ENCODE measurements around the gene BTBD9. TPM values are rescaled to one million over a fixed set of nuclear protein-coding genes. Genes with fewer than 3 reads are reported as not detected.

BTBD9 gene
- total and polyA plus RNA-seq, 2 experiments from 2014 or later, result 10.0 to 13.7 TPM

- no peaks in the 10 kb centered on the region for H3K9me2 ChIP-seq (ENCODE audit: insufficient read depth)
- no peaks in the 10 kb centered on the region for H3K27me3 ChIP-seq (replicated peaks; ENCODE audit: insufficient read depth)
- H3K4me2 ChIP-seq (ENCODE audit: unreplicated experiment), result no peak overlapping the region
- TF ChIP-seq EZH2phosphoT487 (IDR thresholded peaks at IDR 0.05; ENCODE audit: insufficient read depth, low read depth) (no peak), EZH2 (IDR thresholded peaks at IDR 0.05; ENCODE audit: insufficient read depth, poor library complexity, severe bottlenecking) (no peak)
- H2AFZ ChIP-seq, result no peak overlapping the region
- in situ Hi-C loops (cut with MboI), result loop anchor here (25.0 kb wide), 2 partner anchors 458 to 783 kb away; no protein-coding TSS in a partner anchor
- H3F3A ChIP-seq (ENCODE audit: insufficient read depth), result no peaks in the 10 kb centered on the region
- H3K36me3 ChIP-seq (ENCODE audit: low read depth), result no peaks in the 10 kb centered on the region
- no peak overlapping the region for H3K27ac ChIP-seq
- no peaks in the 10 kb centered on the region for H3K9me3 ChIP-seq (ENCODE audit: low read depth)
- peaks cover 7% of the 10 kb centered on the region; the same call in 1 of the 2 replicates for H3K4me1 ChIP-seq (ENCODE audit: insufficient read depth)
- H3K4me3 ChIP-seq, result no peak overlapping the region
- DNase-seq, result no peak
- WGBS, 2 experiments (ENCODE audit: low coverage in 1 of 2, low lambda C conversion rate in 2 of 2, missing lambda C conversion rate in 2 of 2), result 74 to 77% methylated on average over 5 of the region's 5 CpGs
- no peak overlapping the region for H3K9ac ChIP-seq
- H3K79me2 ChIP-seq (ENCODE audit: insufficient read depth), result no peaks in the 10 kb centered on the region
- H4K20me1 ChIP-seq (ENCODE audit: insufficient read depth), result no peaks in the 10 kb centered on the region
These were observed 144.2 kb downstream of the BTBD9 start for GRCh38 chr6:38495518-38495917.

DNA sequence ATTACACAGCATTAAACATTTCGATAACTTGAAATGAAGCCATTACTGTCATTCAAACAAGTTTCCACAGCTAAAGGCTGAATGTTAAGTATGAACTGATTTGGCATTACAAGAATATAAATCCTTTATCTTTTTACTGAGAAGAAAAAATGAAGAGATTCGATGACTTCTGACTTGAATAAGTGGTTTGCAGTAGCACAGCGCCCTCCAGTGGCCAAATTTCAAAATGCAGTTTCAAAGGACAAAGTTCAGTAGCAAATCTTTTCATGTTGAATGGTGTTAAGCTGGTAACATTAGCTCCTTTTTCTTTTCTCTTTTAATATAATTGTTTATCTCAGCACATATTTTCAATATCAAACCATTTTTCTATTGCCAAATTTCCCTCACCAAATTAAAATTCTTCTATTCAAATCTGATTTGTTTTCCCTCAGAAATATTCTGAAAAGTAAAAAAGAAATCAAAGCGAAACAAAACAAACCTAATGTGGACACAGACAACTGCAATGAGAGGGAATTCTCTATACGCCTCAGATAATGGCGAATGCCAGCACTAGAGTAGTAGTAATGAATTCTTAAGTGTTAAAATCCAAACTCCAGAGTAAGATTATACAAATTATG lies 145.7 kb downstream of the BTBD9 start:
- peak; percentile 53 for DNase-seq
- H4K20me1 ChIP-seq (ENCODE audit: insufficient read depth), result no peaks in the 10 kb centered on the region
- TF ChIP-seq EZH2 (IDR thresholded peaks at IDR 0.05; ENCODE audit: insufficient read depth, poor library complexity, severe bottlenecking), result no peak
- no peak for TF ChIP-seq EZH2phosphoT487 (IDR thresholded peaks at IDR 0.05; ENCODE audit: insufficient read depth, low read depth)
- no peaks in the 10 kb centered on the region for H3K9me3 ChIP-seq (ENCODE audit: low read depth)
- no peaks in the 10 kb centered on the region for H3F3A ChIP-seq (ENCODE audit: insufficient read depth)
- H3K79me2 ChIP-seq (ENCODE audit: insufficient read depth), result no peaks in the 10 kb centered on the region
- H3K27ac ChIP-seq, result no peak overlapping the region
- no peaks in the 10 kb centered on the region for H3K9me2 ChIP-seq (ENCODE audit: insufficient read depth)
- 30 to 32% methylated on average over 6 of the region's 6 CpGs for WGBS, 2 experiments (ENCODE audit: low coverage in 1 of 2, low lambda C conversion rate in 2 of 2, missing lambda C conversion rate in 2 of 2)
- H3K4me1 ChIP-seq (ENCODE audit: insufficient read depth), result no peaks in the 10 kb centered on the region
- H3K36me3 ChIP-seq (ENCODE audit: low read depth), result no peaks in the 10 kb centered on the region
- H3K4me3 ChIP-seq, result no peak overlapping the region
- no peak overlapping the region for H2AFZ ChIP-seq
- in situ Hi-C loops (cut with MboI), result loop anchor here (25.0 kb wide), 2 partner anchors 457 to 782 kb away; no protein-coding TSS in a partner anchor
- no peaks in the 10 kb centered on the region for H3K27me3 ChIP-seq (replicated peaks; ENCODE audit: insufficient read depth)
- no peak overlapping the region for H3K9ac ChIP-seq
- peak overlapping the region; percentile 2 for H3K4me2 ChIP-seq (ENCODE audit: unreplicated experiment)

GRCh38 chr6:38492031-38492430 lies 147.7 kb downstream of the BTBD9 start:
- H3K9me2 ChIP-seq (ENCODE audit: insufficient read depth), result no peaks in the 10 kb centered on the region
- no peak overlapping the region for H2AFZ ChIP-seq
- no peaks in the 10 kb centered on the region for H3K27me3 ChIP-seq (replicated peaks; ENCODE audit: insufficient read depth)
- no peak for TF ChIP-seq EZH2phosphoT487 (IDR thresholded peaks at IDR 0.05; ENCODE audit: insufficient read depth, low read depth)
- no peak for TF ChIP-seq EZH2 (IDR thresholded peaks at IDR 0.05; ENCODE audit: insufficient read depth, poor library complexity, severe bottlenecking)
- WGBS, 2 experiments (ENCODE audit: low coverage in 1 of 2, low lambda C conversion rate in 2 of 2, missing lambda C conversion rate in 2 of 2), result 97% methylated on average over 2 of the region's 2 CpGs
- H3K4me3 ChIP-seq, result no peak overlapping the region
- H3K36me3 ChIP-seq (ENCODE audit: low read depth), result no peaks in the 10 kb centered on the region
- no peaks in the 10 kb centered on the region for H3F3A ChIP-seq (ENCODE audit: insufficient read depth)
- DNase-seq, result no peak
- H3K4me1 ChIP-seq (ENCODE audit: insufficient read depth), result no peaks in the 10 kb centered on the region
- no peak overlapping the region for H3K4me2 ChIP-seq (ENCODE audit: unreplicated experiment)
- no peaks in the 10 kb centered on the region for H3K9me3 ChIP-seq (ENCODE audit: low read depth)
- in situ Hi-C loops (cut with MboI), result loop anchor here (25.0 kb wide), 2 partner anchors 455 to 780 kb away; no protein-coding TSS in a partner anchor
- no peaks in the 10 kb centered on the region for H4K20me1 ChIP-seq (ENCODE audit: insufficient read depth)
- H3K9ac ChIP-seq, result no peak overlapping the region
- no peak overlapping the region for H3K27ac ChIP-seq
- H3K79me2 ChIP-seq (ENCODE audit: insufficient read depth), result no peaks in the 10 kb centered on the region

GRCh38 chr6:38489951-38490350 lies 149.8 kb downstream of the BTBD9 start:
- H3K27me3 ChIP-seq (replicated peaks; ENCODE audit: insufficient read depth), result no peaks in the 10 kb centered on the region
- H3K79me2 ChIP-seq (ENCODE audit: insufficient read depth), result no peaks in the 10 kb centered on the region
- no peaks in the 10 kb centered on the region for H3K36me3 ChIP-seq (ENCODE audit: low read depth)
- no peak overlapping the region for H3K9ac ChIP-seq
- H3K4me3 ChIP-seq, result no peak overlapping the region
- in situ Hi-C loops (cut with MboI), result loop anchor here (25.0 kb wide), 2 partner anchors 453 to 778 kb away; no protein-coding TSS in a partner anchor
- TF ChIP-seq EZH2phosphoT487 (IDR thresholded peaks at IDR 0.05; ENCODE audit: insufficient read depth, low read depth), result no peak
- no peak for TF ChIP-seq EZH2 (IDR thresholded peaks at IDR 0.05; ENCODE audit: insufficient read depth, poor library complexity, severe bottlenecking)
- WGBS, 2 experiments (ENCODE audit: low coverage in 1 of 2, low lambda C conversion rate in 2 of 2, missing lambda C conversion rate in 2 of 2), result 61 to 67% methylated on average over 2 of the region's 2 CpGs
- no peak overlapping the region for H2AFZ ChIP-seq
- no peaks in the 10 kb centered on the region for H3F3A ChIP-seq (ENCODE audit: insufficient read depth)
- peak; percentile 69 for DNase-seq
- H3K4me1 ChIP-seq (ENCODE audit: insufficient read depth), result no peaks in the 10 kb centered on the region
- no peaks in the 10 kb centered on the region for H3K9me2 ChIP-seq (ENCODE audit: insufficient read depth)
- no peak overlapping the region for H3K27ac ChIP-seq
- H4K20me1 ChIP-seq (ENCODE audit: insufficient read depth), result no peaks in the 10 kb centered on the region
- H3K9me3 ChIP-seq (ENCODE audit: low read depth), result no peaks in the 10 kb centered on the region
- no peak overlapping the region for H3K4me2 ChIP-seq (ENCODE audit: unreplicated experiment)

Measured in GM23248 (cell line).